ENCODE measurements around the gene R3HCC1L.
"Not testable (repeated sequence)": the region's sequence is repeated elsewhere in the genome, so short reads cannot be mapped to it uniquely, and the experiment has no call there.

The R3HCC1L gene

GRCh38 chr10:98226508-98227144 is 92.2 kb downstream of the R3HCC1L start:
- no peak for DNase-seq (ENCODE audit: low read depth in 1 of 2, low spot score in 1 of 2)

GRCh38 chr10:98227713-98228112 is 93.3 kb downstream of the R3HCC1L start:
- not testable (repeated sequence) for DNase-seq (ENCODE audit: low read depth in 1 of 2, low spot score in 1 of 2)

DNA sequence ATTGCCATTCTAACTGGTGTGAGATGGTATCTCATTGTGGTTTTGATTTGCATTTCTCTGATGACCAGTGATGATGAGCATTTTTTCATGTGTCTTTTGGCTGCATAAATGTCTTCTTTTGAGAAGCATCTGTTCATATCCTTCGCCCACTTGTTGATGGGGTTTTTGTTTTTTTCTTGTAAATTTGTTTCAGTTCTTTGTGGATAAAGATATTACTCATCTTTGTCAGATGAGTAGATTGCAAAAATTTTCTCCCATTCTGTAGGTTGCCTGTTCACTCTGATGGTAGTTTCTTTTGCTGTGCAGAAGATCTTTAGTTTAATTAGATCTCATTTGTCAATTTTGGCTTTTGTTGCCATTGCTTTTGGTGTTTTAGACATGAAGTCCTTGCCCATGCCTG is 93.8 kb downstream of the R3HCC1L start:
- not testable (repeated sequence) for DNase-seq (ENCODE audit: low read depth in 1 of 2, low spot score in 1 of 2)

DNA sequence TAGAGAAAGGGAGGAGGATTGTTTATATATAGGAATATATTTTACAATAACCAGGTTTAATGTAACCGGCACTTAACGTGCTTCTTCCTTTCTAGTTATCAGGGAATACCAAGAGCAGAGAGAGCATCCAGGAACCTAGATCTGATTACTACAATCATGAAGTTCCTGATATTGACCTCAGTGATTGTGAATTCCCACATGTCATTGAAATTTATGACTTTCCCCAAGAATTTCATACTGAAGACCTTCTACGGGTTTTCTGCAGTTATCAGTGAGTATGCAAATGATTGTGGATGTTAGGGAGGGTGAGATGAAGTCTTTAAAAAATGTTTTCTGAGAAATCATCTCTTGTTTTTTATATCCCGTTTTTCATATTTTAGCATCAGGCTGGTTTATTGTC is 97.0 kb downstream of the R3HCC1L start:
- DNase-seq (ENCODE audit: low read depth in 1 of 2, low spot score in 1 of 2) = no peak

DNA sequence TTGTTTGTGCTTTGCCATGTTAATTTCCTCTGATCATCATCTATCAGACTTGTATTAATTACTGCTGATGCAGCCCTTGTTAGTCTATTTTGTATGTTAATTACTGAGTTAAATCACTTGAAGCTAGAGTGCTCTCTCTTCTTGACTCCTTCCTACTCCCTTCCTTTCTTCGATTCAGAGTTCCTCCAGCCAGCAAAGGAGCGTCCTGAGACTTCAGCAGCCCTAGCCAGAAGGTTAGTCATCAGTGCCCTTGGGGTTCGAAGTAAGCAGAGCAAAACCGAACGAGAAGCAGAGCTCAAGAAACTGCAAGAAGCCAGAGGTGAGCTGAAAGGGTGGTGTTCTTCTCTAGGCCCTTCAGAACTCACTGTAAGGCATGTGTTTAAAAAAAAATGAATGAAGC is 101.4 kb downstream of the R3HCC1L start:
- DNase-seq (ENCODE audit: low read depth in 1 of 2, low spot score in 1 of 2) = no peak

GRCh38 chr10:98236862-98237261 is 102.4 kb downstream of the R3HCC1L start:
- no peak for DNase-seq (ENCODE audit: low read depth in 1 of 2, low spot score in 1 of 2)

- no peak for DNase-seq (ENCODE audit: low read depth in 1 of 2, low spot score in 1 of 2)
These were observed 103.9 kb downstream of the R3HCC1L start for GRCh38 chr10:98238391-98238790.

GRCh38 chr10:98240524-98240923 is 106.1 kb downstream of the R3HCC1L start:
- no peak for DNase-seq (ENCODE audit: low read depth in 1 of 2, low spot score in 1 of 2)

DNA sequence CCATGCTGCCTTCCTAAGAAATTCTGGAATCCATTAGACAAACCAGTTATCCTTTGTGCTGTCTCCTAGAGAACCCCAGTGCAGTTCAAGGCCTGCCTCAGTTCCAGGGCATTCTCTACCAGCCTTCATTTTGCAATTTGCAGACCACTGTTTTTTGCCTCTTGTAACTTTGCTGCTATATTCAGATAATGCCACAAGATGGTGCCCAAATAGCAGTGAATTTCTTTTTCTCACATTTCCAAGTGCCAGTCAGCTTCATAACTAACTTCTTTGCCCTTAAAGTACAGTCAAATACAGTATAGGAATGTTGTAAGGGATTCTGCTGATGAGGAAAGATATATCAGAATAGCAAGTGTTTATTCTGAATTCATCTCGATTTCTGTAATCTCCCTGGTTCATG is 108.4 kb downstream of the R3HCC1L start:
- DNase-seq (ENCODE audit: low read depth in 1 of 2, low spot score in 1 of 2) = no peak

- DNase-seq (ENCODE audit: low read depth in 1 of 2, low spot score in 1 of 2) = no peak
These were observed 109.7 kb downstream of the R3HCC1L start for GRCh38 chr10:98244141-98244540.

DNA sequence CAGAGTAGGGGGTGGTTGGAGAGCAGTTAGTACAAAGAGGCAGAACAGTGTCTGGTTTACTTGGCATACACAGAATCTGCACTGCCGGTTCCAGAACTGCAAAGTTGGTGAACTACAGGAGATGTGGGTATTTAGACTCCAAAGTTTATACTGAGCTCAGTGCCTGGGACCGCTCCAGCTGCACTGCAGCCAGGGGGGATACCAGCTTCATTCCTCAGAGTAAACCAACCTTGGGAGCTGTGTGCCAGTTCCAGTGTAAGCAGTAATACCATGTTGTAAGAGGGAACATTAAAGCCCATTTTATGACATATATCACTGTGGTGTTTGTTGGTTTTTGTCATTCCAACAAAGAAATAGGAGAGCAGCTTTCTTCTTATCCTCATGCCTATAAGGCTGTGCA is 110.1 kb downstream of the R3HCC1L start:
- DNase-seq (ENCODE audit: low read depth in 1 of 2, low spot score in 1 of 2) = no peak

GRCh38 chr10:98246911-98247805 is 112.7 kb downstream of the R3HCC1L start:
- DNase-seq (ENCODE audit: low read depth in 1 of 2, low spot score in 1 of 2) = no peak

GRCh38 chr10:98248018-98248417 is 113.6 kb downstream of the R3HCC1L start:
- DNase-seq (ENCODE audit: low read depth in 1 of 2, low spot score in 1 of 2) = no peak

GRCh38 chr10:98249134-98249533 is 114.7 kb downstream of the R3HCC1L start:
- no peak for DNase-seq (ENCODE audit: low read depth in 1 of 2, low spot score in 1 of 2)

DNA sequence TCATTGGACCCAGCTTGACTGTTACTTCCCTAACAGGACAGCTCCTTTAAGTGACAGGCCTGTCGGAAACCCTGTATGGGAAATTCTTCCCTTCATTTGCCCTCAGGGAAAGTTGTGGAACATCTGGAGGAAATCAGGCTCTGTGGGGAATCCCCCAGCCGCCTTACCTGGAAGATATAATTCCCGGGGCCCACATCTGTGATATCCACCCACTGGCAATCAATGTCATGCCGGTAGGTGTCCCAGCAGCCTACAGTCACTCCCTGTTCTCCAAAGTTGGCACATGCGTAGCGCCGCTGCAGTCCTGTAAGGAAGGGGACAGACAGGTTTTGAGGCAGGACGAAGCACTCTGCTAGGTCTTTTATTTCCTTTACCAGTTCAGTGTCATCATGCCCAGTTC is 116.9 kb downstream of the R3HCC1L start:
- no peak for DNase-seq (ENCODE audit: low read depth in 1 of 2, low spot score in 1 of 2)

- DNase-seq (ENCODE audit: low read depth in 1 of 2, low spot score in 1 of 2) = no peak
These were observed 118.0 kb downstream of the R3HCC1L start for GRCh38 chr10:98252464-98252863.

- no peak for DNase-seq (ENCODE audit: low read depth in 1 of 2, low spot score in 1 of 2)
These were observed 119.0 kb downstream of the R3HCC1L start for GRCh38 chr10:98253499-98253898.

DNA sequence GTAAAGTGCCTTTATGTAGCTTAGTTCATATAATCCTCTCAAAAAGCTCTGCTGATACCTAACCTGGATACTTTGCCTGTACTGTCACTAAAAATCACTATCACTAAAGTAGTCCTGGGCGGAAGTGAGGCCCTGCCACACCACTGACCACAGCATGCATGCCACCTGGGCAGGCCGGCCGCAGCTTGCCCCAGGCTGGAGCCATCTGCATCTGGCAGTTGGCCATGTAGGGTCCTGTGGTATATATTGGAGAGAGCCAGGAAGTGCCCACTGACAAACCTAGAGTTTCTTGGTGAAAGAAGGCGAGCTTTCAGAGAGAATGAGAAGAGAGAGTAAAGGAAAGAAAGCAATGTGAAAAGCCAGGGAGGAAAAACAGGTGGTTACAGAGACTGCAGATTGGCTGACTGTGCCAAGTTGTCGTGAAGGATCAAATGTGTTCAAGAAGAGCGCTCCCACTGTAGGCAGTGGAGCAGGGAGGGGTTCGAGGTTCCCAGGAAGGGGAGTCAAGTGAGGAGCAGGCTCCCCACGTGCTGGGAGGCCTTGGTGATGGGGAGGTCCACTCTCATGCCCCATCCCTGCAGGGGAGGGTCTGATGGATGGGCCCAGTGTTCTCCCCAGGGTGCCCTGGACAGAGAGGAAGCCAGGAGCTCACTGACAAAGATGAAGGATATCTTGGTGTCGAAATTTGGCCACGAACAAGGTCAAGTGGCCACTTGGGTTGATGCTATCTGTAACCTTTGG is 119.9 kb downstream of the R3HCC1L start:
- DNase-seq (ENCODE audit: low read depth in 1 of 2, low spot score in 1 of 2) = no peak

DNA sequence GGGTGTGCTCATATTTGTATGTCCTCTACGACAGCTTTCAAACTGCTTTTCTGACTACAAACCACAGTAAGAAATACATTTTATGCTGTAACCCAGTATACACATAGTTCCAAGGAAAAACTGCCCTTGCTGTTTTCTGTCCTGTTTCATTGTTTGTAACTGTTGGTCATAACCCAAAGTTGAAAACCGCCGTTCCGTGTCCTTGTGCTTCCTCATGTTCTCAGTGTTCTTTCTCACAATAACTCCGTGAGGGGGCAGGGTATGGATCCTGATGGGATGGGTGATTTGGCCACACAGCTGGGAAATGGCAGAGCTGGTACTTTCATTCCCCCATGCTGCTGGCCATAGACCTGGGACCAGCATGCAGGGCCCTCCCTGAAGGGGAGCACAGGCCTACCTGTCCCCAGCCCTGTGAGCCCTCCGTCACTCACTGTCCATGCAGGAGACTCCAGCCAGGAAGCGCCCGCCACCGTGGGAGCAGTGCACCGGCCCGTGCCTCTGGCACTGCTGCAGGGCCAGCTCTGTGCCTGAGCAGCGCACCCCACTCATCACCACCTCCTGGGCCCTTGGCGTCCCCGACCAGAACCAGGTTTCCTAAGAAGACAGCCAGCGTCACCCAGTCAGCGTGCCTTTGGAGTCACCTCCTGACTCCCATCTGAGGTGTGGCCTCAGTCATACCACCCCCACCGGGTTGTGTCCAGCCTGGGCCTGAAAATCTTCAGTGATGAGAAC is 120.9 kb downstream of the R3HCC1L start:
- no peak for DNase-seq (ENCODE audit: low read depth in 1 of 2, low spot score in 1 of 2)

DNA sequence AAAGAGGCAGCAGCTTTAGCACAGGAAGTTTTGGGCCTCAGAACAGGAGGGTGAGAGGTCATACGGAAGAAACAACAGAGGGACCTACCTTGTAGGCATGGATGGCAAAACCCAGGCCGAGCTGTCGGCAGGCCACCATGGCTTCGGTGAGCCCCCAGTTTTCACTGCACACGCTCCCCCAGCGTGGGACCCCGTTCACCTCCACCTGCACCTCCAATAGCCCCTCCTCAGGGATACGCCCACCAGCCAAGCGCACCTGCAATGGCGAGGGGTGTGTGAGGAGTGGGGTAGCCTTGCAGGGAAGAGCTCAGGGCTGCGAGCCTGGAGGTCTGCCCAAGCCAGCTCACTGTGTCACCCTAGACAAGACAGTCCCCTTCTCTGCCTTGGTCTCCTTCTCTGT is 122.2 kb downstream of the R3HCC1L start:
- no peak for DNase-seq (ENCODE audit: low read depth in 1 of 2, low spot score in 1 of 2)

DNA sequence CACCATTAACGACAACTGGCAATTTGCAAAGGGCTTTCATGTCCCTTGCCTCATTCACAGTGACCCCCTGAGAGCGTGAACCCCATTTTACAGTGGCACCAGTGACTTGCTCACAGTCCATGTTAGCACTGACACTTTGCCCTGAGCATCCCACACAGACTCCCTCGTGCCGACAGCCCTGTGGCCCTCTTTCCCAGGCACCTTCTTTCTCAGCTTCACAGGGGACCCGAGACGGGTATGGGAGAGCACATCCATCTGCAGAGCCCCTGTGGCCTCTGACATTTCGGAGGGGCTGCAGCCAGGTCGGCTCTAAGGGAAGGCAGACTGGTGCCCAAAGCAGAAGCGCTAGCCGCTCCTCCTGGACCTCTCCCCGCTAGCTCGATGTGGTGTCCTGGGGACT is 122.7 kb downstream of the R3HCC1L start:
- DNase-seq (ENCODE audit: low read depth in 1 of 2, low spot score in 1 of 2) = no peak
